Right cardiac atrium (tissue), 5 donors: ENCODE measurements around the gene CNTN4. TPM values are rescaled to one million over a fixed set of nuclear protein-coding genes. Genes with fewer than 3 reads are reported as not detected.

Source experiments
- ATAC-seq, 2 donors: fragments of 200-7000 bp; cut with Tn5 transposase; one replicate each; pipeline versions ENCODE4 v1.8.0 to v1.9.1; 2020; ENCODE audit warnings: moderate library complexity in 2 of 2, mild to moderate bottlenecking in 1 of 2
- DNase-seq, 3 donors: peaks; one replicate each; pipeline ENCODE4 v3.0.0-alpha.2; 2020
- H3K27ac ChIP-seq: one replicate; pipeline ENCODE4 v1.5.1; 2013; ENCODE audit warnings: mild to moderate bottlenecking, low read length, control low read depth, moderate library complexity
- H3K27me3 ChIP-seq: one replicate; pipeline ENCODE4 v1.6.1; 2013; ENCODE audit not compliant: control insufficient read depth, insufficient read depth
- H3K4me1 ChIP-seq: one replicate; pipeline ENCODE4 v1.6.1; 2013; ENCODE audit warnings: low read length; ENCODE audit not compliant: control insufficient read depth, insufficient read depth
- H3K4me3 ChIP-seq: one replicate; pipeline ENCODE4 v1.5.1; 2013; ENCODE audit warnings: low read length, control low read depth
- H3K9me3 ChIP-seq: one replicate; pipeline ENCODE4 v1.6.1; 2013; ENCODE audit warnings: low read length; ENCODE audit not compliant: control insufficient read depth
- WGBS: extraction: QIAGEN DNeasy Blood & Tissue Kit; methylation state at CpG from one replicate; pipeline ENCODE4 v1.1.7; 2013; 5-methylcytosine and 5-hydroxymethylcytosine counted together
- intact Hi-C, 4 donors: fragments of 100-400 bp; cut with DNase I; formaldehyde crosslinking; loops; one replicate each; pipeline versions ENCODE4 v1.11.0 to v1.14.0; 2022 to 2023
- polyA plus RNA-seq: library from polyadenylated mRNA; stranded (reverse); fragments of 200-250 nt; gene quantifications from one replicate; pipeline ENCODE4 v1.2.3, GENCODE V29; 2013
- total RNA-seq, 4 donors: library from RNA; stranded (reverse); fragmentation: NEBNext Ultra II Directional; extraction: Animal tissue kit (Norgen Biotek cat#: 25700); gene quantifications; one replicate each; pipeline ENCODE4 v1.2.1, GENCODE V29; 2021
- donor health status: healthy with polysubstance abuse.
- donor health status: DM: no; HTN: yes; CAD: no.
- donor health status: DM: no; HTN: no; CAD: no.
- donor health status: DM: no; HTN: yes; CAD: no; lungs with severe emphysema.
- donor health status: DM: yes; HTN: yes; CAD: no.

Gene CNTN4
- total and polyA plus RNA-seq, 5 donors, result 1.7 to 6.8 (median 2.8) TPM

DNA sequence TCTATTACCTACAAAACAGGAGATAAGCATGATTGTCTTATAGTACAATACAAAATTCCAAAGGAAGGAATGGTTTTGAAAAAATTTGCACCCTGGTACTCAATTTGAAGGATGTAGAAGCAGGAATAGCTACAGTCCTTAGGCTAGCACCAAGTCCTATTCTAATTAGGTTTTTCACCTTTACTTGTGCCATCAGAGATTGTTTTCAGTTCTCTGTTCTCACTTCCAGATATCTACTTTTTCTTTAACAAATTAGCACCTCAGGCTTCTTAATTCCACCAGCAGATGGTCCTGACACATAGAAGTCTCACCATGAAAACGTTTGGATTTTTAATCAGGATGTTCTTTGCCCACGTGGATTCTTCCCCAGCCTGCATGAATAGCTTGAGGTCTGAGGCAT, 967.7 kb downstream of the CNTN4 start:
- DNase-seq (no peak), ATAC-seq (no peak)
- Histone ChIP-seq H3K4me3 (no peak overlapping the region), H3K9me3 (no peaks in the 10 kb centered on the region), H3K27ac (no peak overlapping the region), H3K27me3 (no peaks in the 10 kb centered on the region), H3K4me1 (no peaks in the 10 kb centered on the region)
- intact Hi-C loops, result no loop called here
- 30% methylated on average over 2 of the region's 2 CpGs for WGBS

DNA sequence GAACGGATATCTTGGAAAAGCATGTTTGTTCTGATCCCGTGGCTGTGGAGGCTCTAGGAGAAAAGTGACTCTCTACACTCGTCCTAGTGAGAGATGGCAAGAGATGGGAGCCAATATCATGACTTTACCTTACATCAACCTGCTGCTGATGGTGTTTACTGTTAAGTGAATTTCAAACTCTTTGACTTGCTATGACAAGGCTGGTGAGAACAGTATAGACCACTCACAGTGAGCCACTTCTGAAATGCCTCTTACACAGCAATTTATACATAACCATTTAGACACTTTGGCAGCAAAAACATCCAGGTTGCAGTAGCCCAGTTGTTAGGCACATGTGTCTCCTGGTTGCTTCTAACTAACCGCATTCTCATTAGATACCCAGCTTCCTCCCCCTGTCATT, 968.2 kb downstream of the CNTN4 start:
- Histone ChIP-seq H3K4me3 (no peak overlapping the region), H3K4me1 (no peaks in the 10 kb centered on the region), H3K27me3 (no peaks in the 10 kb centered on the region), H3K9me3 (no peaks in the 10 kb centered on the region), H3K27ac (no peak overlapping the region)
- ATAC-seq (no peak), DNase-seq (no peak)
- intact Hi-C loops, result no loop called here
- 82% methylated on average over 4 of the region's 4 CpGs for WGBS

DNA sequence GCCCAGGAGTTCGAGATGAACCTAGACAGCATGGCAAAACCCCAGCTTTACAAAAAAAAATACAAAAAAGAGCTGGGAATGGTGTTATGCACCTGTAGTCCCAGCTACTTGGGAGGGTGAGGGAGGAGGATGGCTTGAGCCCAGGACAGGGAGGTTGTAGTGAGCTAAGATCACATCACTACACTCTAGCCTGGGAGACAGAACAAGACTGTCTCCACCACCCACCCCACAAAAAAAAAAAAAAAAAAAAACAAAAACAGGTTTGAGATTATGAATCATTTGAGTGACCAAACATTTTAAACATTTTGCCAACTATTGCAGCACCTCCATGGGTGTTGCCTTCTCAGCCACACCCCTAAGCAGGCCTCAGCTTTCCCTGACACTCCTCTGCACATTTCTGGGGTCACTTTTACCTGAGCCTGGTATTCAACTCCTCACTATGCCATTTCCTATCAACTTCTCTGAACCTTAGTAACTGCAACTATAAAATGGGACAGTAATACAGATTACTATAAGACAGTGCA, 969.8 kb downstream of the CNTN4 start:
- H3K4me3 ChIP-seq, result no peak overlapping the region
- H3K27me3 ChIP-seq, result no peaks in the 10 kb centered on the region
- no peaks in the 10 kb centered on the region for H3K9me3 ChIP-seq
- DNase-seq (no peak), ATAC-seq (no peak)
- no peaks in the 10 kb centered on the region for H3K4me1 ChIP-seq
- intact Hi-C loops, result no loop called here
- WGBS, result 87% methylated on average over 1 of the region's 1 CpG
- no peak overlapping the region for H3K27ac ChIP-seq

DNA sequence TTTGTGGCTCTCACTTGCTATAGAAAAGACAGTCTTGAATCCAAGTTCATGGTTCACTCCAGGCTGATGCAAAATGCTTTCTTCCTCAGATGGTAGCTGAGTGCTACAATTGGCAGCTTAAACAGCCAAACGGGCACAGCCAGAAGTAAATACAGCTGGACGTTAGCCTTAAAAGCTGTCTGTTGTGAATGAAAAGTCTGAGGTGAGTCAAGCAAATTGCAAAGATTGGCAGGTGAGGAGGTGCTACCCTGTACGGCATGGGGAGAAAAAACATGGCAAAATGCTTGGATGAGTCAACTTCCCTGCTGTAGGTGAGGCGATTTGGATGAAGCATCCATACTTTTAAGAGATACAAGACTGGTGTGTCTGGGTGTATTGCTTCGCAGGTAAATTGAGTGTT, 971.1 kb downstream of the CNTN4 start:
- no peak overlapping the region for H3K27ac ChIP-seq
- no peaks in the 10 kb centered on the region for H3K27me3 ChIP-seq
- WGBS, result 74% methylated on average over 5 of the region's 5 CpGs
- no peak overlapping the region for H3K4me3 ChIP-seq
- intact Hi-C loops, result no loop called here
- ATAC-seq (no peak), DNase-seq (no peak)
- no peaks in the 10 kb centered on the region for H3K9me3 ChIP-seq
- no peaks in the 10 kb centered on the region for H3K4me1 ChIP-seq

DNA sequence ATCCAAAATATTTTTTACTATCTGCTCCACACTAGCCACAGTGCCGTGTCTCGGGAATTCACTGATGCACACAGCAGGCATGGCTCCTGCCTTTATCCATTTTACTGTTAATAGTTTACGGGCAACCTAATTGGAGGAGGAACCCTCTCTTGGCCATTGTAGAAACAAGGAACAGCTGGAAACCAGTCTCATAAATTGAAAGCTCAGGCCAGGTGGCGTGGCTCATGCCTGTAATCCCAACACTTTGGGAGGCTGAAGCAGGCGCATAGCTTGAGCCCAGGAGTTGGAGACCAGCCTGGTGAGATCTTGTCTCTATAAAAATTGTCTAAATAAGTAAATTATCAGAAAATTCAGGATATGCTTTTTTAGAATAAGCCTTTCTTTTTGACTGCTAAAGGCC, 972.5 kb downstream of the CNTN4 start:
- WGBS, result 67% methylated on average over 5 of the region's 5 CpGs

DNA sequence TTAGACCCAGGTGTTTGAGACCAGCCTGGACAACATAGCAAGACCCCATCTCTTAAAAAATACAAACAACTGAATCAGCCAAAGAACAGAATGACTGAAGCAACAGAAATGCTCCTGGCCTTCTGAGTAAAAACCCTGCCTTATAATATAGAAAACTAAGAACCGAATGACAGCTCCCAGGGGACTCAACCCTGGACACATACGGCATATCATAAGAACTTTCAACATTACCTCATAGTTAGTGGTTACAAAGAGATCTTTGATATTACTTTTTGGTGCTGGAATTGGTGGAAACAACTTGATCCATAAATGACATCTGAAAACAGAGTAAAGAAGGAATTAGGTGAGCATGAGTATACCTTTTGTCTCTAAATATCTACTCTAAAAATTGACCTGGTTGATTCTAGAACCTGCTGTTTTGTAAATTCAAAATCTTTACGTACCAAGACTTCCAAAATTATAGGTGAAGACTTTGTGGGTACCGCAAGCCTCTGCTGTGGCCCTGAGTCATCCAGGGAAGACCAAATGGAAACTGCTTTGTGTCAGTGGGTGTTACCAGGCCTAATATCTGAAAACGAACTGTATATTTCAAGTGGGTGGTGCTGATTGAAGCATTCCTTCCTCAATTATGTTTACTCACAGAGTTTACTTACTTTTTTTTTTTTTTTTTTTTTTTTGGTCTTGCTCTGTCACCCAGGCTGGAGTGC, 976.0 kb downstream of the CNTN4 start:
- DNase-seq (no peak), ATAC-seq (no peak)
- no peaks in the 10 kb centered on the region for H3K9me3 ChIP-seq
- WGBS, result 62% methylated on average over 5 of the region's 5 CpGs
- no peaks in the 10 kb centered on the region for H3K27me3 ChIP-seq
- no peak overlapping the region for H3K27ac ChIP-seq
- no peak overlapping the region for H3K4me3 ChIP-seq
- intact Hi-C loops, result no loop called here
- H3K4me1 ChIP-seq, result no peaks in the 10 kb centered on the region

More for the DNA sequence above, 972.5 kb downstream of the CNTN4 start:
- DNase-seq (no peak), ATAC-seq (no peak)
- H3K4me1 ChIP-seq, result no peaks in the 10 kb centered on the region
- H3K27me3 ChIP-seq, result no peaks in the 10 kb centered on the region
- intact Hi-C loops, result no loop called here
- no peaks in the 10 kb centered on the region for H3K9me3 ChIP-seq
- no peak overlapping the region for H3K4me3 ChIP-seq
- H3K27ac ChIP-seq, result no peak overlapping the region

DNA sequence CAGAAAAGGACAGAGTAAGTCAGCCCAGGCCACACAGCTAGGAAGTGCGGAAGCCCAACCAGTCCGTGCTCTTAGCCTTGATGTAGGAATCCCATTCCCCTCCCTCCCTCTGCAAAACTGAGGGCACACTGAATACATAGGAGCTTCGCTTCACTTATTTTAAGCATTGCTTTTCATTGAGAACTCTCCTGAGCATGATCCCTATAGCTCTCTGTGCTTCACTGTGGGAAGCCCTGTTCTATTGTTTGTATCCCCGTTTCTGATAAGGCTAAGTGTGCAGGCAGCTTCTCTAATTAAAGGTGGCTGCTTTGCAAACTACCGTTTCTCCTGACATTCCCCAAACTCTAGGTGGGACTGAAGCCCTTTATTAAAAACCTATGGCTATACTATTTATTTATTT, 981.6 kb downstream of the CNTN4 start:
- no peak overlapping the region for H3K4me3 ChIP-seq
- DNase-seq, result no peak
- no peaks in the 10 kb centered on the region for H3K27me3 ChIP-seq
- ATAC-seq, result no peak
- no peaks in the 10 kb centered on the region for H3K9me3 ChIP-seq
- 58% methylated on average over 5 of the region's 5 CpGs for WGBS
- no peak overlapping the region for H3K27ac ChIP-seq
- H3K4me1 ChIP-seq, result no peaks in the 10 kb centered on the region
- intact Hi-C loops, result no loop called here

DNA sequence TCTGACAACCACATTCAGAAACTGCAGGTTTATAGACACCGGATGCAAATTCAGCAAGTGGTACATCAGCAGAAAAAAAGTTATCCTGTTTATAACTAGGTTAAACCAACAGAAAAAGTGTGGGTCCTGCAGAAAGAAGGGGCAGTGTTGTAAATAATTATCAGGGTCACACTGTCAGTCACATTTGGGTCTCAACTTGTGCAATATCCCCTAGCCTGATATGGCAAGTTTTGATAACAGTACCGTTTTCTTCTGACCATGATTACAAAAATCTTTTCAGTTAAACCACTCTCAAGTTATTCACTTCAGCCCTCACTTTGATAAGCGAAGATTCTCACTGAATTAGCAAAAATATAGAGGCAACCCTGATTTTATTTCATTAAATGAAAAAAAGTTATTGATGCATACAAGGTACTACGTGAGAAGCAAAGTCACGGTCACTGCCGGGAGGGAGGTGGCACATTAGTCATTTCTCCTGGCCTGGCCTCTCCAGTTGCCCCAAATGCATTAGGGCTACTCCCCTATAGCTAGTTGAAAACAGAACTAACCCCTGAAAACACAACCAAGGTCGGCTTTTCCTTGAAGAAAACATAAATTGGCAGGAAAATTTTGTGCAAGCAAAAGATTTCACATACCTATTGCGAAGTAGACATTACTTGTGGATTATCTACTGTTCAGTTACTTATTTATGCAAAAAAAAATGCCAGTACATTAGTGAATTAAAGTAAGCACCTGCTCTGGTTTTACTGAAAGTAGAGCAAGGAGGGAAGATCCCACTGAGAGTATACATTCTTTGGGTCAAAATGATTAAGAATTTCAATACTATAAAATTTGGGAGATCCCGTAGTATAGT, 982.9 kb downstream of the CNTN4 start:
- no peak for DNase-seq
- no peak overlapping the region for H3K4me3 ChIP-seq
- ATAC-seq, result no peak
- H3K9me3 ChIP-seq, result no peaks in the 10 kb centered on the region
- H3K27ac ChIP-seq, result no peak overlapping the region
- intact Hi-C loops, result no loop called here
- 79% methylated on average over 9 of the region's 9 CpGs for WGBS
- no peaks in the 10 kb centered on the region for H3K4me1 ChIP-seq
- H3K27me3 ChIP-seq, result no peaks in the 10 kb centered on the region

DNA sequence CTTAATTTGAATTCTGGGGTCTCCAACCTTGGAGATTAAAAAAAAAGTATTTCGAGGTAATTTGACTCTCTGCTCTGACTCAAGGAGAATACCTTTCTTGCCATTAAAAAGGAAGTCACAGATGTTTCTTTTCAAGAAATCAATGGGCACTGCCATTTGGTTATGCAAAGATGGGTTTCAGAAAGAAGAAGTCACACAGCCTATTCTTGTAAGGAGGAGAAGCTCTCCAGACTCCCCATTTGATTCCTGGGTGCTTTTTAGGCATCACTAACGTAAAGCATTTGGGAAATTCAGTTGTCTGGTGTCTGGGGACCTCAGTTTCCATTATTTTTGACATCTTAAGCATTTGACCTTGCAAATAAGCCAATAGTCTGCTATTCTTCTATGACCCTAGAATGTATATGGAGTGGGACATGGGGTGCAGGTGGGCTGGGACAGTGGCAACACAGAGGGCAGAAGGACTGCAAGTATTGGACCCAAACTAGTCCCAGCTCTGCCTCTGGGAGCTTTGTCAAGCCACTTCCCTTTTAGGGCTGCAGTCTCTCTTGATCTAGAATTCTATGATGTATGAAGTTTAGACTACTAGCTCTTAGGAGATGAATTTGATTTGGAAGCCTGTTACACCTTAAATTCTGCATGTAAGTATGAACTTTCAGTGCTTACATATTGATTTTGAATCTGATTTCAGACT, 983.7 kb downstream of the CNTN4 start:
- intact Hi-C loops, result no loop called here

DNA sequence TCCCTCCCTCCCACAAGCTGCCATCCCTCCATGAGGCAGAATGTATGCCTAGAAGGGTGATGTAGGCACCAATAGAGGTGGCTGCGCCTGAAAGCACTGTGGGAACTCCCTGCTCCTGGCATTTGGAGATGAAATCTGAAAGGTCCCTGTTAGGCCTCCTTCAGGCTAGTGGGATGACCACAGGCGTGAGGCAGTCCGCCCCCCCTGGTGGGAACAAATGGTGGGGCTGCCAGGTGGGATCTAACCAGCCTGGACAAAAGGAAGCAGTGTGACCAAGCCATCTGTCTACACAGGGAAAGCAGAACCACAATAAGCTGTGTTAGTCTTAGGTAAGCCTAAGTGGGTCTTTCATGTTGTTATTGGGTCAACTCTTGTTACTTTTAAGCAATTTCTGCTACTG, 986.2 kb downstream of the CNTN4 start:
- intact Hi-C loops, result no loop called here
- Histone ChIP-seq H3K9me3 (no peaks in the 10 kb centered on the region), H3K4me1 (no peaks in the 10 kb centered on the region), H3K4me3 (no peak overlapping the region), H3K27me3 (no peaks in the 10 kb centered on the region), H3K27ac (no peak overlapping the region)
- no peak for DNase-seq
- 93% methylated on average over 3 of the region's 3 CpGs for WGBS
- ATAC-seq, result no peak

More for the DNA sequence above, 983.7 kb downstream of the CNTN4 start:
- ATAC-seq (no peak), DNase-seq (no peak)
- no peaks in the 10 kb centered on the region for H3K9me3 ChIP-seq
- 80% methylated on average over 2 of the region's 2 CpGs for WGBS
- H3K4me3 ChIP-seq, result no peak overlapping the region
- H3K27me3 ChIP-seq, result no peaks in the 10 kb centered on the region
- no peaks in the 10 kb centered on the region for H3K4me1 ChIP-seq
- H3K27ac ChIP-seq, result no peak overlapping the region

DNA sequence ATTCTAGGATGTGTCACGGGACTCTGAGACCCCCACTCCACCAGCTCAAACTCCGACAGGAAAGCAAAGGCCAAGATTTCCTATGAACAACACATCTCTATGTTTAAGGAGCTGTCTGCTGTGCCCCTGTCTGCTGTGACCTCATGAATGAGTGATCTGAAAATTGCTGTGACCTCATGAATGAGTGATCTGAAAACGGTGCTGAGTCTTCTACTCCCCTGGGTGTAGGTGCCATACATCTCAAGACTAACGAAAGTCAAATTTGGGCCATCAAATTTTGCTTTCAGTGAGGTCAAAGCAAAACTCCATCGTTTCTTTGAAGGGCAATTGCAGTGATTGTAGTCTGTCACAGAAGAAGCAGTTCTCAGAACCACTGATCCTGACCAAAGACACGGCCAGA, 987.1 kb downstream of the CNTN4 start:
- Histone ChIP-seq H3K27me3 (no peaks in the 10 kb centered on the region), H3K27ac (no peak overlapping the region), H3K4me3 (no peak overlapping the region), H3K4me1 (no peaks in the 10 kb centered on the region), H3K9me3 (no peaks in the 10 kb centered on the region)
- intact Hi-C loops, result no loop called here
- 76% methylated on average over 6 of the region's 6 CpGs for WGBS
- ATAC-seq, result no peak
- no peak for DNase-seq
